MM.1S (cell line): ENCODE measurements around the gene P2RY12.

Experiments
- DNase-seq: peaks from one replicate; pipeline ENCODE4 v3.0.0-alpha.2; 2015
- H2AFZ ChIP-seq: fragments of 300-600 bp; sonication (generic); 2 replicates; pipeline ENCODE4 v1.6.0; 2016; ENCODE audit warnings: antibody characterized with exemption, low read length
- H3F3A ChIP-seq: fragments of 300-600 bp; sonication (generic); 2 replicates; pipeline ENCODE4 v1.6.1; 2016; ENCODE audit warnings: mild to moderate bottlenecking, antibody characterized with exemption, low read length, moderate library complexity, mixed read lengths; ENCODE audit not compliant: insufficient read depth
- H3K27ac ChIP-seq: fragments of 300-600 bp; sonication (generic); 2 replicates; pipeline ENCODE4 v1.5.1; 2016; ENCODE audit warnings: mild to moderate bottlenecking, low read length
- H3K27me3 ChIP-seq: fragments of 300-600 bp; sonication (generic); replicated peaks from 2 replicates; pipeline ENCODE4 v1.6.0; 2016; ENCODE audit warnings: low read length; ENCODE audit not compliant: insufficient read depth
- H3K36me3 ChIP-seq: fragments of 300-600 bp; sonication (generic); replicated peaks from 2 replicates; pipeline ENCODE4 v1.6.1; 2016; ENCODE audit warnings: mild to moderate bottlenecking, low read length, mixed read lengths; ENCODE audit not compliant: insufficient read depth
- H3K4me1 ChIP-seq: fragments of 300-600 bp; sonication (generic); 2 replicates; pipeline ENCODE4 v1.6.1; 2016; ENCODE audit warnings: low read length, mixed read lengths
- H3K4me2 ChIP-seq: fragments of 300-600 bp; sonication (generic); 2 replicates; pipeline ENCODE4 v1.6.0; 2016; ENCODE audit warnings: low read depth, low read length
- H3K4me3 ChIP-seq: fragments of 300-600 bp; sonication (generic); 2 replicates; pipeline ENCODE4 v1.5.1; 2016; ENCODE audit warnings: low read length, mixed read lengths
- H3K79me2 ChIP-seq: fragments of 300-600 bp; sonication (generic); 2 replicates; pipeline ENCODE4 v1.6.1; 2016; ENCODE audit warnings: mixed run types, low read length, mixed read lengths
- H3K9ac ChIP-seq: fragments of 300-600 bp; sonication (generic); 2 replicates; pipeline ENCODE4 v1.6.1; 2016; ENCODE audit warnings: low read length, mixed read lengths
- H3K9me2 ChIP-seq: fragments of 300-600 bp; sonication (generic); replicated peaks from 2 replicates; pipeline ENCODE4 v1.6.1; 2016; ENCODE audit warnings: mild to moderate bottlenecking, low read length, mixed read lengths; ENCODE audit not compliant: insufficient read depth
- H3K9me3 ChIP-seq: fragments of 300-600 bp; sonication (generic); replicated peaks from 2 replicates; pipeline ENCODE4 v1.6.1; 2016; ENCODE audit warnings: mild to moderate bottlenecking, low read length, mixed read lengths; ENCODE audit not compliant: insufficient read depth
- H4K20me1 ChIP-seq: fragments of 300-600 bp; sonication (generic); 2 replicates; pipeline ENCODE4 v1.6.1; 2016; ENCODE audit warnings: mild to moderate bottlenecking, low read length, moderate library complexity, mixed read lengths; ENCODE audit not compliant: insufficient read depth
- EZH2 ChIP-seq: fragments of 300-600 bp; sonication (generic); optimal IDR thresholded peaks from 2 replicates; pipeline ENCODE3; 2017; ENCODE audit warnings: low read depth, mild to moderate bottlenecking, antibody characterized with exemption, low read length, mixed read lengths
- EZH2phosphoT487 ChIP-seq: fragments of 300-600 bp; sonication (generic); IDR thresholded peaks from 2 replicates; pipeline ENCODE4 v1.6.1; 2018; ENCODE audit warnings: antibody characterized with exemption, low read length
- TF ChIP-seq, protein P1 (sequence below): fragments of 300-600 bp; sonication (generic); IDR thresholded peaks from 2 replicates; pipeline ENCODE4 v1.5.1; 2016; ENCODE audit warnings: antibody characterized with exemption, low read length, mixed read lengths

Gene P2RY12

DNA sequence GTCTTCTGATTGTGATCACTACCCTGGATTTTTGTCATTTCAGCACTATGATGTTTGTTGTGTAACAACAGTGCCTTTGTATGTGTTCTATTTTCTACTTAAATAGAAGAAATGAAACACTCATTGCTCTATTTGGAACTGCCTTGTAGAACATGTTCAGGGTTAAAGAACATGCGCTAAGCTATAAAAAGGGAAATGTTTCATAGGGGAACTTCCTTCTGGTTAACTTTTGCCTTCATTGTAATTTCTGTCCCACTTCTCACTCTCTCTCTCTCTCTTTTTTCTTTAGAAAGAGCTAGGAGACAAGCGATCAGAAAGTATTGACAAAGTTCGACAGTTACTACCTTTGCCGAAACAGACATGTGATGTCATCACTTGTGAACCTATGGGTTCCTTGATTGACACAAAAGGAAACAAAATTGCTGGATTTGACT is at the start of gene P2RY12:
TSS of gene P2RY12 (minus strand) at position 13 of the 434 bp plus-strand sequence. CDS start 45,908 bp downstream, outside the sequence.
- H3K4me3 ChIP-seq = no peak within 1 kb of the TSS
- no peak within 1 kb of the TSS for H3K4me2 ChIP-seq
- no peaks in the 10 kb centered on the region for H3K4me1 ChIP-seq

DNA sequence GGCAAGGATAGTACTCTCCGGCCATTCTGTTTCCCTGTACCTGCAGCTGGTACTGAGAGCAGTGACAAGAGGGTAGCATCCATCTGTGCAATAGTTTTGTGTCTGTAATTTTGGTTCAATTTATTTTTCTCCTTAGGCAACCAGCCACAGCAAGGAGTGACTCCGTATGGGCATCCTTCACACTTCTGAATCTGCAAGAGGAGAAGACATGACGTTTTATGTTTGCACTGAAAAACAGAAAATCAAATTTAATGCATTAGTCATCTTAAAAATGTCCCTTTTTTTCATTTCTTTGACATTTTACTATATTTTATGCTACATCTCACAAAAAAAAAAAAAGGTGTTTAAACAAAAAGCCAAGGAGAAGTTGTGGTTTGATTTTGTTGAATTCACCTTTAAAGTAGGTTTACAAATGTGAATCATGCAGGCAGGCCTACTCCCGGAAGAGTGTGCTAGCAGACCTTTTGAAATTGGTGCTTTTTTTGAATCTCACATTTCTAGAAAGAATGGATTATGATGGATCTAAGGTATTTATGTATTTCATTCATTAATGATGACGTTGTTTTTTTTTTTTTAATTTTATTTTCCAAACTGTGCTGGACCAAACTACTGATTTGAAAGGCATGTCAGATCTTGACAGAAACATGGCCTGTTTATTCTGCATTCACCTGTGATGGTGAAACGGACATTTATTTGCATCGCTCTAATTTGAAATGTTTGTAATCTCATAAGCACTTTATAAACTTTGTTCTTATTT is 48.2 kb upstream of the P2RY12 start:
- DNase-seq = no peak
- H2AFZ ChIP-seq = no peak overlapping the region

More for the DNA sequence above, at the start of gene P2RY12:
- TF ChIP-seq EZH2 (no peak), EZH2phosphoT487 (no peak)
- TF ChIP-seq, protein P1, sequence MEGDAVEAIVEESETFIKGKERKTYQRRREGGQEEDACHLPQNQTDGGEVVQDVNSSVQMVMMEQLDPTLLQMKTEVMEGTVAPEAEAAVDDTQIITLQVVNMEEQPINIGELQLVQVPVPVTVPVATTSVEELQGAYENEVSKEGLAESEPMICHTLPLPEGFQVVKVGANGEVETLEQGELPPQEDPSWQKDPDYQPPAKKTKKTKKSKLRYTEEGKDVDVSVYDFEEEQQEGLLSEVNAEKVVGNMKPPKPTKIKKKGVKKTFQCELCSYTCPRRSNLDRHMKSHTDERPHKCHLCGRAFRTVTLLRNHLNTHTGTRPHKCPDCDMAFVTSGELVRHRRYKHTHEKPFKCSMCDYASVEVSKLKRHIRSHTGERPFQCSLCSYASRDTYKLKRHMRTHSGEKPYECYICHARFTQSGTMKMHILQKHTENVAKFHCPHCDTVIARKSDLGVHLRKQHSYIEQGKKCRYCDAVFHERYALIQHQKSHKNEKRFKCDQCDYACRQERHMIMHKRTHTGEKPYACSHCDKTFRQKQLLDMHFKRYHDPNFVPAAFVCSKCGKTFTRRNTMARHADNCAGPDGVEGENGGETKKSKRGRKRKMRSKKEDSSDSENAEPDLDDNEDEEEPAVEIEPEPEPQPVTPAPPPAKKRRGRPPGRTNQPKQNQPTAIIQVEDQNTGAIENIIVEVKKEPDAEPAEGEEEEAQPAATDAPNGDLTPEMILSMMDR = no peak
- Histone ChIP-seq H3K27me3 (no peaks in the 10 kb centered on the region), H2AFZ (no peak within 1 kb of the TSS), H3K9me3 (no peaks in the 10 kb centered on the region), H3K79me2 (no peaks in the 10 kb centered on the region), H4K20me1 (no peaks in the 10 kb centered on the region), H3K9ac (no peak within 1 kb of the TSS), H3K36me3 (no peaks in the 10 kb centered on the region), H3F3A (no peaks in the 10 kb centered on the region), H3K27ac (no peak within 1 kb of the TSS), H3K9me2 (no peaks in the 10 kb centered on the region)
- no peak for DNase-seq

DNA sequence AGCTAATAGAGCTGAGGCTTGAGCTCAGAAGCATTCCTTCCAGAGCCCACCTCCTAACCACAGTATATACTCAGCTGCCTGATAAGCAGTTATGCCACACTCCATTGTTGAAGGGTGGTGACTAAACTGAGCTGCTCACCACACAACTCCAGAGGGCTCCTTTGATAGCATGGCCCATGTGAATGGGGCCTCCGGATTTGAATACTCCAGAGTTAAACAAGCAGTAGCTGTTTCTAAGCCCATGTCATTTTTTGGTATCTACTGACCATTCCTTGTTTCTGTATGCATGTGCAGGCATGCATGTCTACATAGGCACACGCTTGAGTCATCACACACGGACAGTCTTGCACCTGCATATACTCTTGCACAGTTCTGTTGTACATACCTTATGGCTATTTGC is 47.4 kb upstream of the P2RY12 start:
- Histone ChIP-seq H3K4me3 (no peak overlapping the region), H3F3A (no peaks in the 10 kb centered on the region), H3K36me3 (no peaks in the 10 kb centered on the region), H3K27me3 (no peaks in the 10 kb centered on the region), H3K4me2 (no peak overlapping the region), H3K9me3 (no peaks in the 10 kb centered on the region), H3K9me2 (no peaks in the 10 kb centered on the region), H2AFZ (no peak overlapping the region), H3K27ac (no peak overlapping the region), H3K9ac (no peak overlapping the region), H3K4me1 (no peaks in the 10 kb centered on the region), H3K79me2 (no peaks in the 10 kb centered on the region), H4K20me1 (no peaks in the 10 kb centered on the region)
- no peak for TF ChIP-seq EZH2
- no peak for DNase-seq

More for the DNA sequence above, 48.2 kb upstream of the P2RY12 start:
- H3K27ac ChIP-seq = no peak overlapping the region
- no peaks in the 10 kb centered on the region for H3K27me3 ChIP-seq
- H3K4me1 ChIP-seq = no peaks in the 10 kb centered on the region
- H4K20me1 ChIP-seq = no peaks in the 10 kb centered on the region
- TF ChIP-seq, protein P1 = no peak
- TF ChIP-seq EZH2phosphoT487 (no peak), EZH2 (no peak)
- H3K9me3 ChIP-seq = no peaks in the 10 kb centered on the region
- H3K4me2 ChIP-seq = no peak overlapping the region
- no peaks in the 10 kb centered on the region for H3K79me2 ChIP-seq
- H3K9me2 ChIP-seq = no peaks in the 10 kb centered on the region
- H3K36me3 ChIP-seq = no peaks in the 10 kb centered on the region
- H3F3A ChIP-seq = no peaks in the 10 kb centered on the region
- H3K9ac ChIP-seq = no peak overlapping the region
- H3K4me3 ChIP-seq = no peak overlapping the region
